Esophagus squamous epithelium (tissue), 4 donors: ENCODE results near the gene KRT1.

ENCODE experiments used
- CTCF ChIP-seq, 6 experiments: fragments of 450-650 bp in 4 of 6; fragments of 200-600 bp in 2 of 6; sonication (generic) in 2 of 6; IDR thresholded peaks; one replicate each; pipeline ENCODE4 v1.5.1; 2016 to 2019; ENCODE audit warnings: antibody characterized with exemption in 6 of 6, mild to moderate bottlenecking in 4 of 6, moderate library complexity in 4 of 6
- POLR2A ChIP-seq, 4 donors: fragments of 450-650 bp; IDR thresholded peaks; one replicate each; pipeline ENCODE4 v1.6.1; 2017; ENCODE audit warnings: antibody characterized with exemption in 4 of 4, mild to moderate bottlenecking in 4 of 4, moderate library complexity in 3 of 4

- no peak for TF ChIP-seq CTCF (IDR thresholded peaks at IDR 0.05)
- TF ChIP-seq POLR2A (IDR thresholded peaks at IDR 0.05), result no peak
Measured at GRCh38 chr12:52651726-52652261, 28.4 kb downstream of the KRT1 start, which contains the start of gene KRT2.
